ENCODE results near the gene PKNOX2.

DNA sequence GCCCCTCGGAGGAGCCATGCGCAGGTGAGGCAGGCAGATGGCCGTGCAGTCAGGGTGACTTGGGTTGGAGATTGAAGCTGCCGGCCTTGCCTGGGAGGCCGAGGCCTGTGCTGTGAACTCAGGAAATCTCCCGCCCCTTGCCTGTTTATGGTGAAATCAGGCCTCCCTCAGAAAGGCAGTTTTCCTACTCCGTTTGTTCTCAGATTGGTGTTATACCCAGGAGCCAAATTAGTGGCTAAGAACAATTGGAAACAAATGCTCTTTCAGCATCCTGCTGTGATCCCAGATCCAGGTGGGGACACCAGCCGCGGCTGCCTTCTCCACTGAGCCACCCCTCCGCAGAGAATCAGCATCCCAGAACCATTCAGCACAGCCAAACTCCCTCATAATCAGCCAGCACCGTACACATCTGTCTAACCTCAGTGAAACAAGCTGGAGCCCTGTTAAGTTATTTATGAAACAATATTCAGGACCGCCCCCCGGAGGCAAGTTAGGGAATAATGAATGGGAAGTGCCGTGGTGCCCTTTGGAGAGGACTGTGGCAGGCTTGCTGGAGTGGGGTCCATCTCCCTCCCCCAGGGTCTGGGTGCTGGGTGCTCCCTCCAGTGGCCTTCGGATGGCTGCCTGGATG, 60.0 kb downstream of the PKNOX2 start:
- no peak for TF ChIP-seq FOS (IDR thresholded peaks at IDR 0.05; ENCODE audit: low read depth, low read length)
- TF ChIP-seq BHLHE40 (IDR thresholded peaks at IDR 0.05; ENCODE audit: low read depth, low read length), result no peak
- TF ChIP-seq, protein P1, sequence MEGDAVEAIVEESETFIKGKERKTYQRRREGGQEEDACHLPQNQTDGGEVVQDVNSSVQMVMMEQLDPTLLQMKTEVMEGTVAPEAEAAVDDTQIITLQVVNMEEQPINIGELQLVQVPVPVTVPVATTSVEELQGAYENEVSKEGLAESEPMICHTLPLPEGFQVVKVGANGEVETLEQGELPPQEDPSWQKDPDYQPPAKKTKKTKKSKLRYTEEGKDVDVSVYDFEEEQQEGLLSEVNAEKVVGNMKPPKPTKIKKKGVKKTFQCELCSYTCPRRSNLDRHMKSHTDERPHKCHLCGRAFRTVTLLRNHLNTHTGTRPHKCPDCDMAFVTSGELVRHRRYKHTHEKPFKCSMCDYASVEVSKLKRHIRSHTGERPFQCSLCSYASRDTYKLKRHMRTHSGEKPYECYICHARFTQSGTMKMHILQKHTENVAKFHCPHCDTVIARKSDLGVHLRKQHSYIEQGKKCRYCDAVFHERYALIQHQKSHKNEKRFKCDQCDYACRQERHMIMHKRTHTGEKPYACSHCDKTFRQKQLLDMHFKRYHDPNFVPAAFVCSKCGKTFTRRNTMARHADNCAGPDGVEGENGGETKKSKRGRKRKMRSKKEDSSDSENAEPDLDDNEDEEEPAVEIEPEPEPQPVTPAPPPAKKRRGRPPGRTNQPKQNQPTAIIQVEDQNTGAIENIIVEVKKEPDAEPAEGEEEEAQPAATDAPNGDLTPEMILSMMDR (conservative IDR thresholded peaks at IDR 0.05; ENCODE audit: low read depth, low read length), result peak; percentile 36
- no peak for TF ChIP-seq POLR2A (IDR thresholded peaks at IDR 0.05; ENCODE audit: low read depth, low read length)
- TF ChIP-seq RAD21 (IDR thresholded peaks at IDR 0.05; ENCODE audit: low read length), result peak; percentile 38; the same call in 1 of the 2 replicates
- TF ChIP-seq NFE2L2 (IDR thresholded peaks at IDR 0.05; ENCODE audit: low read depth, low read length), result no peak
- no peak for TF ChIP-seq CHD1 (IDR thresholded peaks at IDR 0.05; ENCODE audit: low read depth, low read length)
- no peak for TF ChIP-seq MXI1 (IDR thresholded peaks at IDR 0.05; ENCODE audit: borderline replicate concordance, low read depth, low read length)
- TF ChIP-seq CEBPB (IDR thresholded peaks at IDR 0.05; ENCODE audit: low read depth, low read length), result no peak
- TF ChIP-seq, protein P2, sequence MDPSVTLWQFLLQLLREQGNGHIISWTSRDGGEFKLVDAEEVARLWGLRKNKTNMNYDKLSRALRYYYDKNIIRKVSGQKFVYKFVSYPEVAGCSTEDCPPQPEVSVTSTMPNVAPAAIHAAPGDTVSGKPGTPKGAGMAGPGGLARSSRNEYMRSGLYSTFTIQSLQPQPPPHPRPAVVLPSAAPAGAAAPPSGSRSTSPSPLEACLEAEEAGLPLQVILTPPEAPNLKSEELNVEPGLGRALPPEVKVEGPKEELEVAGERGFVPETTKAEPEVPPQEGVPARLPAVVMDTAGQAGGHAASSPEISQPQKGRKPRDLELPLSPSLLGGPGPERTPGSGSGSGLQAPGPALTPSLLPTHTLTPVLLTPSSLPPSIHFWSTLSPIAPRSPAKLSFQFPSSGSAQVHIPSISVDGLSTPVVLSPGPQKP (IDR thresholded peaks at IDR 0.05; ENCODE audit: borderline replicate concordance, low read depth, low read length), result no peak

Measured in IMR-90 (cell line).